PC-3 (cell line): ENCODE measurements around the gene ZNF672. TPM values are rescaled to one million over a fixed set of nuclear protein-coding genes. Genes with fewer than 3 reads are reported as not detected.

ENCODE experiments used
- ATAC-seq: fragments of 200-7000 bp; cut with Tn5 transposase; 2 replicates; pipeline ENCODE4 v1.9.1; 2020; ENCODE audit warnings: mild to moderate bottlenecking, moderate library complexity
- BruUV-seq: library from RNA; stranded (reverse); fragments of 400-500 nt; replicated peaks from 2 replicates; lab custom pipeline; 2021; lab: Mats Ljungman, UMichigan
- CTCF ChIA-PET: fragments of 300-600 bp; sonication (Branson Sonifier 250); formaldehyde crosslinking; loops from one replicate; lab custom pipeline; 2022; ENCODE audit warnings: antibody characterized with exemption; lab: Charles Lee
- POLR2A ChIA-PET: fragments of 300-600 bp; sonication (Branson Sonifier 250); formaldehyde crosslinking; loops from one replicate; lab custom pipeline; 2022; ENCODE audit warnings: antibody characterized with exemption; ENCODE audit not compliant: unreplicated experiment; lab: Charles Lee
- DNase-seq: peaks from one replicate; pipeline ENCODE4 v3.0.0-alpha.2; 2015
- H2AFZ ChIP-seq: fragments of 300-600 bp; sonication (generic); 2 replicates; pipeline ENCODE4 v1.6.0; 2016; ENCODE audit warnings: antibody characterized with exemption, low read length
- H3F3A ChIP-seq: fragments of 300-600 bp; sonication (generic); one replicate; pipeline ENCODE4 v1.6.0; 2017; ENCODE audit warnings: antibody characterized with exemption, low read length, control low read depth, mild to moderate bottlenecking; ENCODE audit not compliant: unreplicated experiment
- H3K27ac ChIP-seq: fragments of 300-600 bp; sonication (generic); 2 replicates; pipeline ENCODE4 v1.5.1; 2016; ENCODE audit warnings: mild to moderate bottlenecking, low read length
- H3K27me3 ChIP-seq: fragments of 300-600 bp; sonication (generic); 2 replicates; pipeline ENCODE4 v1.6.1; 2016; ENCODE audit warnings: low read length, mixed read lengths
- H3K36me3 ChIP-seq: fragments of 300-600 bp; sonication (generic); 2 replicates; pipeline ENCODE4 v1.6.1; 2016; ENCODE audit warnings: low read depth, mixed run types, low read length, mixed read lengths
- H3K4me1 ChIP-seq: fragments of 300-600 bp; sonication (generic); 2 replicates; pipeline ENCODE4 v1.5.1; 2016; ENCODE audit warnings: low read length; ENCODE audit not compliant: insufficient read depth
- H3K4me2 ChIP-seq: fragments of 300-600 bp; sonication (generic); 2 replicates; pipeline ENCODE4 v1.6.0; 2016; ENCODE audit warnings: low read length
- H3K4me3 ChIP-seq: fragments of 300-600 bp; sonication (generic); 2 replicates; pipeline ENCODE4 v1.5.1; 2016; ENCODE audit warnings: mild to moderate bottlenecking, low read length, mixed read lengths
- H3K79me2 ChIP-seq: fragments of 300-600 bp; sonication (generic); 2 replicates; pipeline ENCODE4 v1.6.1; 2017; ENCODE audit warnings: low read length, mixed read lengths
- H3K9ac ChIP-seq: fragments of 300-600 bp; sonication (generic); 2 replicates; pipeline ENCODE4 v1.6.0; 2016; ENCODE audit warnings: mild to moderate bottlenecking, low read length
- H3K9me2 ChIP-seq: fragments of 300-600 bp; sonication (generic); replicated peaks from 2 replicates; pipeline ENCODE4 v1.6.1; 2016; ENCODE audit warnings: mixed run types, low read length, mixed read lengths
- H3K9me3 ChIP-seq: fragments of 300-600 bp; sonication (generic); 2 replicates; pipeline ENCODE4 v1.6.1; 2016; ENCODE audit warnings: low read length, mixed read lengths
- H4K20me1 ChIP-seq: fragments of 300-600 bp; sonication (generic); 2 replicates; pipeline ENCODE4 v1.6.1; 2016; ENCODE audit warnings: low read length, mixed read lengths
- CTCF ChIP-seq: fragments of 300-600 bp; sonication (generic); conservative IDR thresholded peaks from 2 replicates; pipeline ENCODE4 v1.5.1; 2017; ENCODE audit warnings: antibody characterized with exemption, low read depth, mild to moderate bottlenecking, low read length
- EZH2 ChIP-seq: fragments of 300-600 bp; sonication (generic); IDR thresholded peaks from one replicate; pipeline ENCODE4 v1.6.1; 2017; ENCODE audit warnings: antibody characterized with exemption, mild to moderate bottlenecking, low read length; ENCODE audit not compliant: unreplicated experiment
- EZH2phosphoT487 ChIP-seq: fragments of 300-600 bp; sonication (generic); IDR thresholded peaks from 2 replicates; pipeline ENCODE4 v1.6.1; 2018; ENCODE audit warnings: mild to moderate bottlenecking, antibody characterized with exemption, low read length, borderline replicate concordance
- intact Hi-C: fragments of 100-400 bp; cut with micrococcal nuclease; formaldehyde crosslinking; loops from 2 replicates; pipeline ENCODE4 v1.9.0; 2023
- microRNA-seq: library from miRNA; unstranded; fragments of <30 nt; microRNA quantifications from one replicate; pipeline ENCODE4 v1.1.0, GENCODE V29; 2020; ENCODE audit not compliant: unreplicated experiment
- total RNA-seq: library from RNA; depleted of rRNA; stranded (reverse); fragments of >200 nt; gene quantifications from 2 replicates; pipeline ENCODE4 v1.2.3, GENCODE V29; 2014; rRNA removed

Gene ZNF672
- total RNA-seq, 1 experiment from 2014 or later: 83.9 TPM

GRCh38 chr1:248894837-248895236, 56.8 kb downstream of the ZNF672 start:
- Histone ChIP-seq H2AFZ (no peak overlapping the region), H3K4me3 (no peak overlapping the region), H3K79me2 (no peaks in the 10 kb centered on the region), H3K4me1 (no peaks in the 10 kb centered on the region), H3K27me3 (peaks cover 6% of the 10 kb centered on the region; the same call in 1 of the 2 replicates), H3K36me3 (no peaks in the 10 kb centered on the region), H3K9ac (no peak overlapping the region), H3K9me2 (no peaks in the 10 kb centered on the region), H3F3A (no peaks in the 10 kb centered on the region), H3K27ac (no peak overlapping the region), H3K4me2 (no peak overlapping the region), H3K9me3 (no peaks in the 10 kb centered on the region), H4K20me1 (no peaks in the 10 kb centered on the region)
- POLR2A ChIA-PET: no interaction called here
- intact Hi-C loops: no loop called here
- TF ChIP-seq CTCF (no peak), EZH2phosphoT487 (no peak), EZH2 (no peak)
- CTCF ChIA-PET: no interaction called here
- no TSS peak for BruUV-seq
- DNase-seq (no peak), ATAC-seq (no peak)

GRCh38 chr1:248897412-248898337, 59.7 kb downstream of the ZNF672 start:
- BruUV-seq: no TSS peak
- TF ChIP-seq EZH2phosphoT487 (no peak), CTCF (no peak), EZH2 (no peak)
- H3K36me3 ChIP-seq: no peaks in the 10 kb centered on the region
- no peaks in the 10 kb centered on the region for H3F3A ChIP-seq
- H4K20me1 ChIP-seq: no peaks in the 10 kb centered on the region
- H3K9me2 ChIP-seq: no peaks in the 10 kb centered on the region
- no peaks in the 10 kb centered on the region for H3K4me1 ChIP-seq
- H3K27me3 ChIP-seq: peaks cover 15% of the 10 kb centered on the region; the same call in 1 of the 2 replicates
- no peak for DNase-seq
- no peak overlapping the region for H3K9ac ChIP-seq
- no peak overlapping the region for H3K27ac ChIP-seq
- H3K4me2 ChIP-seq: no peak overlapping the region
- ATAC-seq: no peak
- intact Hi-C loops: no loop called here
- H3K4me3 ChIP-seq: no peak overlapping the region
- ChIA-PET CTCF (no interaction called here), POLR2A (no interaction called here)
- no peak overlapping the region for H2AFZ ChIP-seq
- H3K79me2 ChIP-seq: no peaks in the 10 kb centered on the region
- no peaks in the 10 kb centered on the region for H3K9me3 ChIP-seq

Small RNAs within 50 kb of the gene (microRNA-seq; reads per million reads assigned to microRNA genes)
- gene MIR3124: 3.8 reads per million, percentile 15 among the genes with 10 or more reads in this experiment

Other genes starting within 250 kb of the ZNF672 start
- not detected in 2 replicates for gene OR2T10, start 240.5 kb upstream of the ZNF672 start, total RNA-seq
- gene OR2T11, start 203.1 kb upstream of the ZNF672 start, total RNA-seq: not detected in 2 replicates
- gene OR2T35, start 192.9 kb upstream of the ZNF672 start, total RNA-seq: not detected in 2 replicates
- gene OR2T27, start 182.7 kb upstream of the ZNF672 start, total RNA-seq: not detected in 2 replicates
- not detected in 2 replicates for gene OR14I1, start 135.5 kb upstream of the ZNF672 start, total RNA-seq
- not detected in 2 replicates for gene LYPD8, start 82.5 kb upstream of the ZNF672 start, total RNA-seq
- gene SH3BP5L, start 12.3 kb upstream of the ZNF672 start, total RNA-seq: 63.5 and 70.6 TPM in 2 replicates
- 71.9 and 85.4 TPM in 2 replicates for gene ZNF692, start 20.9 kb downstream of the ZNF672 start, total RNA-seq
- 6.5 and 9.2 TPM in 2 replicates for gene PGBD2, start 68.0 kb downstream of the ZNF672 start, total RNA-seq